HepG2 (cell line): Measurements from ENCODE around the gene BBOF1. TPM values are rescaled to one million over a fixed set of nuclear protein-coding genes. Genes with fewer than 3 reads are reported as not detected.

Source experiments
- BCL6 ChIP-seq: IDR thresholded peaks from 2 replicates; pipeline ENCODE4 v1.6.1; 2016; ENCODE audit warnings: missing genetic modification reagents, missing compliant biosample characterization
- ELF3 ChIP-seq: IDR thresholded peaks from 2 replicates; pipeline ENCODE4 v1.6.1; 2016; ENCODE audit warnings: missing genetic modification reagents, missing compliant biosample characterization
- ERF ChIP-seq: IDR thresholded peaks from 2 replicates; pipeline ENCODE4 v1.6.1; 2018; ENCODE audit warnings: missing biosample characterization, missing genetic modification reagents
- HOXA3 ChIP-seq: sonication (generic); formaldehyde crosslinking; IDR thresholded peaks from 2 replicates; pipeline ENCODE4 v1.5.0; 2020; ENCODE audit warnings: missing genetic modification reagents
- KDM6A ChIP-seq: IDR thresholded peaks from 2 replicates; pipeline ENCODE4 v1.6.1; 2016; ENCODE audit warnings: low read depth
- KLF16 ChIP-seq, 2 experiments: sonication (generic) in 1 of 2; formaldehyde crosslinking in 1 of 2; IDR thresholded peaks; 2 replicates each; pipeline versions ENCODE4 v1.6.1 to v1.8.0; 2016 to 2023; ENCODE audit warnings: missing genetic modification reagents in 2 of 2, missing compliant biosample characterization in 1 of 2
- SOX5 ChIP-seq: IDR thresholded peaks from 2 replicates; pipeline ENCODE4 v1.6.1; 2016; ENCODE audit warnings: borderline replicate concordance
- SPEN ChIP-seq: sonication (generic); formaldehyde crosslinking; IDR thresholded peaks from 2 replicates; pipeline ENCODE4 v1.5.1; 2020; ENCODE audit warnings: low read depth, mild to moderate bottlenecking, missing genetic modification reagents
- ZBTB1 ChIP-seq: sonication (generic); formaldehyde crosslinking; IDR thresholded peaks from 2 replicates; pipeline ENCODE4 v1.4.0; 2020; ENCODE audit warnings: missing genetic modification reagents, borderline replicate concordance
- ZMYM4 ChIP-seq: sonication (generic); formaldehyde crosslinking; IDR thresholded peaks from 2 replicates; pipeline ENCODE4 v1.8.1; 2023; ENCODE audit warnings: mild to moderate bottlenecking, missing genetic modification reagents
- ZNF333 ChIP-seq: sonication (generic); formaldehyde crosslinking; IDR thresholded peaks from 2 replicates; pipeline ENCODE4 v1.4.0; 2020; ENCODE audit warnings: mild to moderate bottlenecking, missing genetic modification reagents, borderline replicate concordance
- ZNF546 ChIP-seq: sonication (generic); formaldehyde crosslinking; conservative IDR thresholded peaks from 2 replicates; pipeline ENCODE4 v1.8.1; 2023; ENCODE audit warnings: mild to moderate bottlenecking, missing genetic modification reagents
- ZNF607 ChIP-seq: sonication (generic); formaldehyde crosslinking; IDR thresholded peaks from 2 replicates; pipeline ENCODE4 v1.5.1; 2020; ENCODE audit warnings: missing genetic modification reagents, mild to moderate bottlenecking, borderline replicate concordance
- polyA plus RNA-seq, 8 experiments: library from polyadenylated mRNA; depleted of rRNA in 3 of 8; stranded (reverse) in 7 of 8; unstranded in 1 of 8; fragments of >200 nt; fragmentation: Illumina TruSeq in 4 of 8; extraction: Trizol in 4 of 8; gene quantifications; 2 replicates each; pipeline versions ENCODE4 v1.2.1 to v1.2.3, GENCODE V29; 2011 to 2016; ENCODE audit warnings: low read depth in 4 of 8, missing spikeins in 1 of 8, mixed read lengths in 1 of 8; ENCODE audit not compliant: insufficient read depth in 1 of 8
- total RNA-seq, 5 experiments: library from RNA; depleted of rRNA; stranded (reverse); fragments of >200 nt; fragmentation: Illumina TruSeq; extraction: Trizol; gene quantifications; 2 replicates each; pipeline ENCODE4 v1.2.3, GENCODE V29; 2016; ENCODE audit warnings: low read depth in 1 of 5
- TF ChIP-seq, protein P1 (sequence below): sonication (generic); formaldehyde crosslinking; IDR thresholded peaks from 2 replicates; pipeline ENCODE4 v1.5.0; 2020; ENCODE audit warnings: mild to moderate bottlenecking, missing genetic modification reagents
- TF ChIP-seq, protein P2 (sequence below): IDR thresholded peaks from 2 replicates; pipeline ENCODE4 v1.6.1; 2016; ENCODE audit warnings: mild to moderate bottlenecking
- TF ChIP-seq, protein P3 (sequence below): sonication (generic); formaldehyde crosslinking; IDR thresholded peaks from 2 replicates; pipeline ENCODE4 v1.8.1; 2022; ENCODE audit warnings: mild to moderate bottlenecking, missing genetic modification reagents
- TF ChIP-seq, protein P4 (sequence below): sonication (generic); formaldehyde crosslinking; IDR thresholded peaks from 2 replicates; pipeline ENCODE4 v1.4.0; 2020; ENCODE audit warnings: missing genetic modification reagents
- TF ChIP-seq, protein P5 (sequence below): sonication (generic); formaldehyde crosslinking; IDR thresholded peaks from 2 replicates; pipeline ENCODE4 v1.4.0; 2020; ENCODE audit warnings: missing genetic modification reagents

BBOF1 gene
- total and polyA plus RNA-seq, 2 of the 13 experiments (the other 11 are each of a cell fraction or from before 2014, with no cell fraction given), result 1.6 to 2.3 TPM

DNA sequence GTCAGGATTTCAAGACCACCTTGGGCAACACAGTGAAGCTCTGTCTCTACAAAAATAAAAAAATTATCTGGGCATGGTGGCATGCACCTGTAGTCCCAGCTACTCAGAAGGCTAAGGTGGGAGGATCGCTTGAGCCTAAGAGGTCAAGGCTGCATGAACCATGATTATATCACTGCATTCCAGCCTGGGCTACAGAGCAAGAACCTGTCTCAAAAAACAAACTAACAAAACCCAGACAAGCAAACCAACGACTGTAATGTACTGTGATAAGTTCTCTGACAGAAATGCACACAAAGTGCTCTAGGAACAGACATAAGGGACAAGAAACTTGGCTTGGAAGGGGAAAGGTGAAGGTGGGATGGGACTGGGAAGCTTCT lies 22.4 kb upstream of the BBOF1 start (continued):
- TF ChIP-seq, protein P1, sequence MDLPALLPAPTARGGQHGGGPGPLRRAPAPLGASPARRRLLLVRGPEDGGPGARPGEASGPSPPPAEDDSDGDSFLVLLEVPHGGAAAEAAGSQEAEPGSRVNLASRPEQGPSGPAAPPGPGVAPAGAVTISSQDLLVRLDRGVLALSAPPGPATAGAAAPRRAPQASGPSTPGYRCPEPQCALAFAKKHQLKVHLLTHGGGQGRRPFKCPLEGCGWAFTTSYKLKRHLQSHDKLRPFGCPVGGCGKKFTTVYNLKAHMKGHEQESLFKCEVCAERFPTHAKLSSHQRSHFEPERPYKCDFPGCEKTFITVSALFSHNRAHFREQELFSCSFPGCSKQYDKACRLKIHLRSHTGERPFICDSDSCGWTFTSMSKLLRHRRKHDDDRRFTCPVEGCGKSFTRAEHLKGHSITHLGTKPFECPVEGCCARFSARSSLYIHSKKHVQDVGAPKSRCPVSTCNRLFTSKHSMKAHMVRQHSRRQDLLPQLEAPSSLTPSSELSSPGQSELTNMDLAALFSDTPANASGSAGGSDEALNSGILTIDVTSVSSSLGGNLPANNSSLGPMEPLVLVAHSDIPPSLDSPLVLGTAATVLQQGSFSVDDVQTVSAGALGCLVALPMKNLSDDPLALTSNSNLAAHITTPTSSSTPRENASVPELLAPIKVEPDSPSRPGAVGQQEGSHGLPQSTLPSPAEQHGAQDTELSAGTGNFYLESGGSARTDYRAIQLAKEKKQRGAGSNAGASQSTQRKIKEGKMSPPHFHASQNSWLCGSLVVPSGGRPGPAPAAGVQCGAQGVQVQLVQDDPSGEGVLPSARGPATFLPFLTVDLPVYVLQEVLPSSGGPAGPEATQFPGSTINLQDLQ (CRISPR knock-in tag), result no peak
- no peak for TF ChIP-seq ZBTB1 (CRISPR knock-in tag)
- no peak; the same call in 1 of the 2 replicates for TF ChIP-seq ERF (CRISPR knock-in tag)
- TF ChIP-seq ELF3 (CRISPR knock-in tag), result no peak; the same call in 1 of the 2 replicates
- peak; percentile 84 for TF ChIP-seq KDM6A
- TF ChIP-seq ZMYM4 (CRISPR knock-in tag), result peak; percentile 38; the same call in 1 of the 2 replicates
- TF ChIP-seq, protein P2, sequence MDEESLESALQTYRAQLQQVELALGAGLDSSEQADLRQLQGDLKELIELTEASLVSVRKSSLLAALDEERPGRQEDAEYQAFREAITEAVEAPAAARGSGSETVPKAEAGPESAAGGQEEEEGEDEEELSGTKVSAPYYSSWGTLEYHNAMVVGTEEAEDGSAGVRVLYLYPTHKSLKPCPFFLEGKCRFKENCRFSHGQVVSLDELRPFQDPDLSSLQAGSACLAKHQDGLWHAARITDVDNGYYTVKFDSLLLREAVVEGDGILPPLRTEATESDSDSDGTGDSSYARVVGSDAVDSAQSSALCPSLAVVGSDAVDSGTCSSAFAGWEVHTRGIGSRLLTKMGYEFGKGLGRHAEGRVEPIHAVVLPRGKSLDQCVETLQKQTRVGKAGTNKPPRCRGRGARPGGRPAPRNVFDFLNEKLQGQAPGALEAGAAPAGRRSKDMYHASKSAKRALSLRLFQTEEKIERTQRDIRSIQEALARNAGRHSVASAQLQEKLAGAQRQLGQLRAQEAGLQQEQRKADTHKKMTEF (CRISPR knock-in tag), result peak; percentile 29; the same call in 1 of the 2 replicates
- TF ChIP-seq ZNF546, result no peak
- TF ChIP-seq BCL6 (CRISPR knock-in tag), result peak; percentile 94
- TF ChIP-seq, protein P3, sequence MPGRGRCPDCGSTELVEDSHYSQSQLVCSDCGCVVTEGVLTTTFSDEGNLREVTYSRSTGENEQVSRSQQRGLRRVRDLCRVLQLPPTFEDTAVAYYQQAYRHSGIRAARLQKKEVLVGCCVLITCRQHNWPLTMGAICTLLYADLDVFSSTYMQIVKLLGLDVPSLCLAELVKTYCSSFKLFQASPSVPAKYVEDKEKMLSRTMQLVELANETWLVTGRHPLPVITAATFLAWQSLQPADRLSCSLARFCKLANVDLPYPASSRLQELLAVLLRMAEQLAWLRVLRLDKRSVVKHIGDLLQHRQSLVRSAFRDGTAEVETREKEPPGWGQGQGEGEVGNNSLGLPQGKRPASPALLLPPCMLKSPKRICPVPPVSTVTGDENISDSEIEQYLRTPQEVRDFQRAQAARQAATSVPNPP, result 0 out of 2 replicates have a peak, but pooled peaks have one; percentile 25
- TF ChIP-seq, protein P4, sequence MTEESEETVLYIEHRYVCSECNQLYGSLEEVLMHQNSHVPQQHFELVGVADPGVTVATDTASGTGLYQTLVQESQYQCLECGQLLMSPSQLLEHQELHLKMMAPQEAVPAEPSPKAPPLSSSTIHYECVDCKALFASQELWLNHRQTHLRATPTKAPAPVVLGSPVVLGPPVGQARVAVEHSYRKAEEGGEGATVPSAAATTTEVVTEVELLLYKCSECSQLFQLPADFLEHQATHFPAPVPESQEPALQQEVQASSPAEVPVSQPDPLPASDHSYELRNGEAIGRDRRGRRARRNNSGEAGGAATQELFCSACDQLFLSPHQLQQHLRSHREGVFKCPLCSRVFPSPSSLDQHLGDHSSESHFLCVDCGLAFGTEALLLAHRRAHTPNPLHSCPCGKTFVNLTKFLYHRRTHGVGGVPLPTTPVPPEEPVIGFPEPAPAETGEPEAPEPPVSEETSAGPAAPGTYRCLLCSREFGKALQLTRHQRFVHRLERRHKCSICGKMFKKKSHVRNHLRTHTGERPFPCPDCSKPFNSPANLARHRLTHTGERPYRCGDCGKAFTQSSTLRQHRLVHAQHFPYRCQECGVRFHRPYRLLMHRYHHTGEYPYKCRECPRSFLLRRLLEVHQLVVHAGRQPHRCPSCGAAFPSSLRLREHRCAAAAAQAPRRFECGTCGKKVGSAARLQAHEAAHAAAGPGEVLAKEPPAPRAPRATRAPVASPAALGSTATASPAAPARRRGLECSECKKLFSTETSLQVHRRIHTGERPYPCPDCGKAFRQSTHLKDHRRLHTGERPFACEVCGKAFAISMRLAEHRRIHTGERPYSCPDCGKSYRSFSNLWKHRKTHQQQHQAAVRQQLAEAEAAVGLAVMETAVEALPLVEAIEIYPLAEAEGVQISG (CRISPR knock-in tag), result 0 out of 2 replicates have a peak, but pooled peaks have one; percentile 22
- TF ChIP-seq ZNF607 (CRISPR knock-in tag), result no peak
- peak in 1 of 2 experiments; percentile 64; a peak in 1 of 4 replicates for TF ChIP-seq KLF16 (CRISPR knock-in tag; IDR thresholded peaks at IDR 0.05)
- TF ChIP-seq ZNF333 (CRISPR knock-in tag), result no peak
- TF ChIP-seq SPEN, result no peak
- TF ChIP-seq SOX5 (CRISPR knock-in tag), result peak; percentile 65; the same call in 1 of the 2 replicates
- peak; percentile 33; the same call in 1 of the 2 replicates for TF ChIP-seq HOXA3 (CRISPR knock-in tag)
- TF ChIP-seq, protein P5, sequence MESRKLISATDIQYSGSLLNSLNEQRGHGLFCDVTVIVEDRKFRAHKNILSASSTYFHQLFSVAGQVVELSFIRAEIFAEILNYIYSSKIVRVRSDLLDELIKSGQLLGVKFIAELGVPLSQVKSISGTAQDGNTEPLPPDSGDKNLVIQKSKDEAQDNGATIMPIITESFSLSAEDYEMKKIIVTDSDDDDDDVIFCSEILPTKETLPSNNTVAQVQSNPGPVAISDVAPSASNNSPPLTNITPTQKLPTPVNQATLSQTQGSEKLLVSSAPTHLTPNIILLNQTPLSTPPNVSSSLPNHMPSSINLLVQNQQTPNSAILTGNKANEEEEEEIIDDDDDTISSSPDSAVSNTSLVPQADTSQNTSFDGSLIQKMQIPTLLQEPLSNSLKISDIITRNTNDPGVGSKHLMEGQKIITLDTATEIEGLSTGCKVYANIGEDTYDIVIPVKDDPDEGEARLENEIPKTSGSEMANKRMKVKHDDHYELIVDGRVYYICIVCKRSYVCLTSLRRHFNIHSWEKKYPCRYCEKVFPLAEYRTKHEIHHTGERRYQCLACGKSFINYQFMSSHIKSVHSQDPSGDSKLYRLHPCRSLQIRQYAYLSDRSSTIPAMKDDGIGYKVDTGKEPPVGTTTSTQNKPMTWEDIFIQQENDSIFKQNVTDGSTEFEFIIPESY (CRISPR knock-in tag), result no peak
